SU-DHL-6 (cell line): Measurements from ENCODE around the gene SUV39H2.
"Not testable (repeated sequence)": the region's sequence is repeated elsewhere in the genome, so short reads cannot be mapped to it uniquely, and the experiment has no call there.

Source experiments
- H2AFZ ChIP-seq: fragments of 200-600 bp; sonication (generic); 2 replicates; pipeline ENCODE4 v1.6.1; 2014; ENCODE audit warnings: low read depth, mild to moderate bottlenecking, moderate library complexity, mixed read lengths, antibody characterized with exemption, low read length; ENCODE audit not compliant: severe bottlenecking
- H3F3A ChIP-seq: fragments of 200-600 bp; shearing (Covaris generic); 2 replicates; pipeline ENCODE4 v1.6.0; 2016; ENCODE audit warnings: antibody characterized with exemption, mild to moderate bottlenecking; ENCODE audit not compliant: insufficient read depth
- H3K27ac ChIP-seq: fragments of 200-600 bp; sonication (generic); 2 replicates; pipeline ENCODE4 v1.5.1; 2016; ENCODE audit warnings: low read depth, mild to moderate bottlenecking, low read length, moderate library complexity, mixed read lengths
- H3K27me3 ChIP-seq: fragments of 200-600 bp; sonication (generic), shearing (Covaris generic); 2 replicates; pipeline ENCODE4 v1.6.0; 2014; ENCODE audit warnings: mild to moderate bottlenecking, low read length
- H3K36me3 ChIP-seq: fragments of 200-600 bp; sonication (generic); 2 replicates; pipeline ENCODE4 v1.6.1; 2014; ENCODE audit warnings: mild to moderate bottlenecking, low read length, mixed read lengths
- H3K4me2 ChIP-seq: fragments of 300-600, 200-600 bp; shearing (Covaris generic), sonication (generic); 2 replicates; pipeline ENCODE4 v1.6.0; 2014; ENCODE audit warnings: low read length, low read depth, mild to moderate bottlenecking; ENCODE audit not compliant: poor library complexity, severe bottlenecking
- H3K4me3 ChIP-seq: fragments of 200-600 bp; sonication (generic); 2 replicates; pipeline ENCODE4 v1.5.1; 2014; ENCODE audit warnings: antibody characterized with exemption, low read length, mild to moderate bottlenecking, mixed read lengths; ENCODE audit not compliant: insufficient read depth, poor library complexity, severe bottlenecking
- H3K79me2 ChIP-seq: fragments of 200-600 bp; sonication (generic); 2 replicates; pipeline ENCODE4 v1.6.1; 2014; ENCODE audit warnings: mild to moderate bottlenecking, low read length, moderate library complexity; ENCODE audit not compliant: insufficient read depth
- H3K9ac ChIP-seq: fragments of 200-600 bp; sonication (generic); 2 replicates; pipeline ENCODE4 v1.7.0; 2014; ENCODE audit warnings: mild to moderate bottlenecking, low read length
- H3K9me2 ChIP-seq: fragments of 200-600 bp; sonication (generic); replicated peaks from 2 replicates; pipeline ENCODE4 v1.6.1; 2014; ENCODE audit warnings: low read length; ENCODE audit not compliant: insufficient read depth
- H3K9me3 ChIP-seq: fragments of 200-600 bp; sonication (generic); 2 replicates; pipeline ENCODE4 v1.6.1; 2014; ENCODE audit warnings: low read length, mixed read lengths; ENCODE audit not compliant: insufficient read depth
- H4K20me1 ChIP-seq: fragments of 200-600 bp; sonication (generic); 2 replicates; pipeline ENCODE4 v1.6.1; 2014; ENCODE audit warnings: low read depth, mild to moderate bottlenecking, antibody characterized with exemption, low read length, moderate library complexity, mixed read lengths
- CTCF ChIP-seq: fragments of 200-600 bp; sonication (generic); IDR thresholded peaks from one replicate; pipeline ENCODE4 v1.5.1; 2017; ENCODE audit warnings: antibody characterized with exemption, mild to moderate bottlenecking, low read length, moderate library complexity; ENCODE audit not compliant: insufficient read depth, poor library complexity, severe bottlenecking
- EZH2phosphoT487 ChIP-seq: fragments of 200-600 bp; sonication (generic), shearing (Covaris generic); conservative IDR thresholded peaks from 2 replicates; pipeline ENCODE4 v1.6.1; 2018; ENCODE audit warnings: mild to moderate bottlenecking, antibody characterized with exemption, low read length, moderate library complexity, mixed read lengths

The SUV39H2 gene

GRCh38 chr10:14905890-14906289 is 27.2 kb downstream of the SUV39H2 start:
- H3F3A ChIP-seq: peaks cover 67% of the 10 kb centered on the region
- H3K4me2 ChIP-seq: no peak overlapping the region
- H3K9me3 ChIP-seq: no peaks in the 10 kb centered on the region
- no peak overlapping the region for H3K27ac ChIP-seq
- H3K36me3 ChIP-seq: peaks cover 36% of the 10 kb centered on the region
- no peak overlapping the region for H2AFZ ChIP-seq
- no peaks in the 10 kb centered on the region for H4K20me1 ChIP-seq
- TF ChIP-seq CTCF: no peak
- no peaks in the 10 kb centered on the region for H3K9me2 ChIP-seq
- H3K4me3 ChIP-seq: no peak overlapping the region
- no peak overlapping the region for H3K9ac ChIP-seq
- no peaks in the 10 kb centered on the region for H3K27me3 ChIP-seq
- no peaks in the 10 kb centered on the region for H3K79me2 ChIP-seq

- H3K79me2 ChIP-seq: 0 out of 2 replicates have a peak, but pooled peaks cover 1% of the 10 kb centered on the region
- H3K36me3 ChIP-seq: peaks cover 39% of the 10 kb centered on the region
- peaks cover 69% of the 10 kb centered on the region for H3F3A ChIP-seq
- H3K4me2 ChIP-seq: no peak overlapping the region
- H3K9me3 ChIP-seq: no peaks in the 10 kb centered on the region
- H4K20me1 ChIP-seq: no peaks in the 10 kb centered on the region
- H3K9me2 ChIP-seq: no peaks in the 10 kb centered on the region
- H3K9ac ChIP-seq: no peak overlapping the region
- H3K27ac ChIP-seq: no peak overlapping the region
- no peaks in the 10 kb centered on the region for H3K27me3 ChIP-seq
- no peak overlapping the region for H2AFZ ChIP-seq
- TF ChIP-seq EZH2phosphoT487 (no peak), CTCF (no peak)
- H3K4me3 ChIP-seq: no peak overlapping the region
These were observed 28.1 kb downstream of the SUV39H2 start for GRCh38 chr10:14906765-14907164.

- peaks cover 62% of the 10 kb centered on the region for H3F3A ChIP-seq
- H3K27me3 ChIP-seq, H3K27ac ChIP-seq, H2AFZ ChIP-seq, H3K9me3 ChIP-seq, H4K20me1 ChIP-seq, H3K79me2 ChIP-seq, H3K9ac ChIP-seq, H3K4me3 ChIP-seq, H3K9me2 ChIP-seq, H3K4me2 ChIP-seq: not testable (repeated sequence)
- H3K36me3 ChIP-seq: peaks cover 35% of the 10 kb centered on the region
These were observed 28.9 kb downstream of the SUV39H2 start for GRCh38 chr10:14907591-14907990.

- no peaks in the 10 kb centered on the region for H3K9me2 ChIP-seq
- H2AFZ ChIP-seq: no peak overlapping the region
- no peaks in the 10 kb centered on the region for H4K20me1 ChIP-seq
- no peak overlapping the region for H3K4me3 ChIP-seq
- H3K79me2 ChIP-seq: 0 out of 2 replicates have a peak, but pooled peaks cover 3% of the 10 kb centered on the region
- H3F3A ChIP-seq: peaks cover 53% of the 10 kb centered on the region
- H3K4me2 ChIP-seq: no peak overlapping the region
- TF ChIP-seq EZH2phosphoT487: no peak
- TF ChIP-seq CTCF: no peak
- H3K27ac ChIP-seq: no peak overlapping the region
- H3K27me3 ChIP-seq: no peaks in the 10 kb centered on the region
- H3K36me3 ChIP-seq: peaks cover 39% of the 10 kb centered on the region
- H3K9ac ChIP-seq: no peak overlapping the region
- H3K9me3 ChIP-seq: no peaks in the 10 kb centered on the region
These were observed 30.4 kb downstream of the SUV39H2 start for GRCh38 chr10:14909101-14909500.
